SU-DHL-6 (cell line): ENCODE results near the gene PABPC1L2A.

Source experiments
- H2AFZ ChIP-seq: fragments of 200-600 bp; sonication (generic); 2 replicates; pipeline ENCODE4 v1.6.1; 2014; ENCODE audit warnings: low read depth, mild to moderate bottlenecking, moderate library complexity, mixed read lengths, antibody characterized with exemption, low read length; ENCODE audit not compliant: severe bottlenecking
- H3F3A ChIP-seq: fragments of 200-600 bp; shearing (Covaris generic); 2 replicates; pipeline ENCODE4 v1.6.0; 2016; ENCODE audit warnings: antibody characterized with exemption, mild to moderate bottlenecking; ENCODE audit not compliant: insufficient read depth
- H3K27ac ChIP-seq: fragments of 200-600 bp; sonication (generic); 2 replicates; pipeline ENCODE4 v1.5.1; 2016; ENCODE audit warnings: low read depth, mild to moderate bottlenecking, low read length, moderate library complexity, mixed read lengths
- H3K27me3 ChIP-seq: fragments of 200-600 bp; sonication (generic), shearing (Covaris generic); 2 replicates; pipeline ENCODE4 v1.6.0; 2014; ENCODE audit warnings: mild to moderate bottlenecking, low read length
- H3K36me3 ChIP-seq: fragments of 200-600 bp; sonication (generic); 2 replicates; pipeline ENCODE4 v1.6.1; 2014; ENCODE audit warnings: mild to moderate bottlenecking, low read length, mixed read lengths
- H3K4me2 ChIP-seq: fragments of 300-600, 200-600 bp; shearing (Covaris generic), sonication (generic); 2 replicates; pipeline ENCODE4 v1.6.0; 2014; ENCODE audit warnings: low read length, low read depth, mild to moderate bottlenecking; ENCODE audit not compliant: poor library complexity, severe bottlenecking
- H3K4me3 ChIP-seq: fragments of 200-600 bp; sonication (generic); 2 replicates; pipeline ENCODE4 v1.5.1; 2014; ENCODE audit warnings: antibody characterized with exemption, low read length, mild to moderate bottlenecking, mixed read lengths; ENCODE audit not compliant: insufficient read depth, poor library complexity, severe bottlenecking
- H3K79me2 ChIP-seq: fragments of 200-600 bp; sonication (generic); 2 replicates; pipeline ENCODE4 v1.6.1; 2014; ENCODE audit warnings: mild to moderate bottlenecking, low read length, moderate library complexity; ENCODE audit not compliant: insufficient read depth
- H3K9ac ChIP-seq: fragments of 200-600 bp; sonication (generic); 2 replicates; pipeline ENCODE4 v1.7.0; 2014; ENCODE audit warnings: mild to moderate bottlenecking, low read length
- H3K9me2 ChIP-seq: fragments of 200-600 bp; sonication (generic); replicated peaks from 2 replicates; pipeline ENCODE4 v1.6.1; 2014; ENCODE audit warnings: low read length; ENCODE audit not compliant: insufficient read depth
- H3K9me3 ChIP-seq: fragments of 200-600 bp; sonication (generic); 2 replicates; pipeline ENCODE4 v1.6.1; 2014; ENCODE audit warnings: low read length, mixed read lengths; ENCODE audit not compliant: insufficient read depth
- H4K20me1 ChIP-seq: fragments of 200-600 bp; sonication (generic); 2 replicates; pipeline ENCODE4 v1.6.1; 2014; ENCODE audit warnings: low read depth, mild to moderate bottlenecking, antibody characterized with exemption, low read length, moderate library complexity, mixed read lengths
- EZH2phosphoT487 ChIP-seq: fragments of 200-600 bp; sonication (generic), shearing (Covaris generic); conservative IDR thresholded peaks from 2 replicates; pipeline ENCODE4 v1.6.1; 2018; ENCODE audit warnings: mild to moderate bottlenecking, antibody characterized with exemption, low read length, moderate library complexity, mixed read lengths
- TF ChIP-seq, protein P1 (sequence below): fragments of 200-600 bp; sonication (generic); IDR thresholded peaks from one replicate; pipeline ENCODE4 v1.5.1; 2017; ENCODE audit warnings: antibody characterized with exemption, mild to moderate bottlenecking, low read length, moderate library complexity; ENCODE audit not compliant: insufficient read depth, poor library complexity, severe bottlenecking

PABPC1L2A gene

DNA sequence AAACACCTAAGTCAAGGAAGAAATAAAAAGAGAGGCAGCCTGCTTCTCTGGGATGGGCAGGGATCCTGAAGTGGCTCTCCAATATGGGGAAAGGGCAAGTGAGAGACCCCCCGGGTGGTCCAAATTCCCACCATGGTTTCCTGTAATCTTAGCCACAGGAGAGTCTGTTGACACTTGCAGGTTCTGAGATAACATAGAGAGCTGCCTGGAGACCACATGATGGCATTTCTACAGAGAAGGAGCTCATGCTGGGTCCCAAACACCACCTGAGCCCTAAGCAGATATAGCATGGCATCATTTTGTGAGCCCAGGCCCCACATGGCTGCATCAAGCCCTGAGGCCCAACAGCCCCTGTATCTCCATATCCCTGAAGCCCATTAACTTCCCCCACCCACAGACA is 50.4 kb downstream of the PABPC1L2A start:
- Histone ChIP-seq H3K79me2 (no peaks in the 10 kb centered on the region), H2AFZ (no peak overlapping the region), H3K9me3 (no peaks in the 10 kb centered on the region), H3K9ac (no peak overlapping the region), H3K27ac (no peak overlapping the region), H3K4me2 (no peak overlapping the region), H3F3A (no peaks in the 10 kb centered on the region), H3K36me3 (no peaks in the 10 kb centered on the region), H3K9me2 (no peaks in the 10 kb centered on the region), H3K4me3 (no peak overlapping the region), H4K20me1 (no peaks in the 10 kb centered on the region), H3K27me3 (no peaks in the 10 kb centered on the region)
- TF ChIP-seq EZH2phosphoT487 = no peak
- TF ChIP-seq, protein P1, sequence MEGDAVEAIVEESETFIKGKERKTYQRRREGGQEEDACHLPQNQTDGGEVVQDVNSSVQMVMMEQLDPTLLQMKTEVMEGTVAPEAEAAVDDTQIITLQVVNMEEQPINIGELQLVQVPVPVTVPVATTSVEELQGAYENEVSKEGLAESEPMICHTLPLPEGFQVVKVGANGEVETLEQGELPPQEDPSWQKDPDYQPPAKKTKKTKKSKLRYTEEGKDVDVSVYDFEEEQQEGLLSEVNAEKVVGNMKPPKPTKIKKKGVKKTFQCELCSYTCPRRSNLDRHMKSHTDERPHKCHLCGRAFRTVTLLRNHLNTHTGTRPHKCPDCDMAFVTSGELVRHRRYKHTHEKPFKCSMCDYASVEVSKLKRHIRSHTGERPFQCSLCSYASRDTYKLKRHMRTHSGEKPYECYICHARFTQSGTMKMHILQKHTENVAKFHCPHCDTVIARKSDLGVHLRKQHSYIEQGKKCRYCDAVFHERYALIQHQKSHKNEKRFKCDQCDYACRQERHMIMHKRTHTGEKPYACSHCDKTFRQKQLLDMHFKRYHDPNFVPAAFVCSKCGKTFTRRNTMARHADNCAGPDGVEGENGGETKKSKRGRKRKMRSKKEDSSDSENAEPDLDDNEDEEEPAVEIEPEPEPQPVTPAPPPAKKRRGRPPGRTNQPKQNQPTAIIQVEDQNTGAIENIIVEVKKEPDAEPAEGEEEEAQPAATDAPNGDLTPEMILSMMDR = no peak
